Esophagus muscularis mucosa (tissue), 4 donors: ENCODE data around the gene KLHL21. TPM values are rescaled to one million over a fixed set of nuclear protein-coding genes. Genes with fewer than 3 reads are reported as not detected.

Source experiments
- DNase-seq: peaks from one replicate; pipeline ENCODE4 v3.0.0-alpha.2; 2017; ENCODE audit errors: extremely low spot score
- H3K27ac ChIP-seq, 4 donors: fragments of 200-600 bp; sonication (generic); replicated peaks in 1 of 4; 1 replicate in 3 of 4; 2 replicates in 1 of 4; pipeline ENCODE4 v1.5.1; 2016 to 2019; ENCODE audit warnings: mild to moderate bottlenecking in 1 of 4
- H3K27me3 ChIP-seq, 4 donors: fragments of 200-600 bp; sonication (generic); one replicate each; pipeline versions ENCODE4 v1.5.1 to v1.6.0; 2016 to 2019
- H3K36me3 ChIP-seq, 4 donors: fragments of 200-600 bp; sonication (generic); one replicate each; pipeline ENCODE4 v1.5.1; 2016 to 2019
- H3K4me1 ChIP-seq, 4 donors: fragments of 200-600 bp; sonication (generic); one replicate each; pipeline ENCODE4 v1.5.1; 2016 to 2019
- H3K4me3 ChIP-seq, 4 donors: fragments of 200-600 bp; sonication (generic); 1 replicate in 2 of 4; 2 replicates in 2 of 4; pipeline ENCODE4 v1.5.1; 2016 to 2019; ENCODE audit warnings: mild to moderate bottlenecking in 4 of 4, moderate library complexity in 1 of 4
- H3K9me3 ChIP-seq, 4 donors: fragments of 200-600 bp; sonication (generic); 1 replicate in 3 of 4; 2 replicates in 1 of 4; pipeline ENCODE4 v1.5.1; 2016 to 2019
- CTCF ChIP-seq, 3 experiments: fragments of 200-600 bp in 2 of 3; fragments of 450-650 bp in 1 of 3; sonication (generic) in 2 of 3; IDR thresholded peaks; one replicate each; pipeline ENCODE4 v1.5.1; 2017 to 2019; ENCODE audit warnings: antibody characterized with exemption in 3 of 3, mild to moderate bottlenecking in 2 of 3, moderate library complexity in 1 of 3
- EP300 ChIP-seq: sonication (generic); formaldehyde crosslinking; IDR thresholded peaks from one replicate; pipeline ENCODE4 v1.6.1; 2017; ENCODE audit warnings: antibody characterized with exemption
- POLR2A ChIP-seq: fragments of 450-650 bp; IDR thresholded peaks from one replicate; pipeline ENCODE4 v1.6.1; 2017; ENCODE audit warnings: antibody characterized with exemption, moderate library complexity, mild to moderate bottlenecking, low read depth
- POLR2AphosphoS5 ChIP-seq, 2 donors: sonication (generic); formaldehyde crosslinking; IDR thresholded peaks; one replicate each; pipeline ENCODE4 v1.6.1; 2017; ENCODE audit warnings: antibody characterized with exemption in 2 of 2
- WGBS: methylation state at CpG from one replicate; pipeline ENCODE4 v1.1.5; 2018; 5-methylcytosine and 5-hydroxymethylcytosine counted together
- intact Hi-C: fragments of 100-400 bp; cut with DNase I; formaldehyde crosslinking; loops from one replicate; pipeline ENCODE4 v1.15.1; 2023
- total RNA-seq, 4 donors: library from RNA; depleted of rRNA; stranded (reverse); fragments of >200 nt; gene quantifications; one replicate each; pipeline versions ENCODE4 v1.1.0 to v1.2.1, GENCODE V29; 2016

Gene KLHL21
- total RNA-seq, result 100 to 1,000 TPM in 3 of 4 donors, 10 to 100 TPM in 1; 98.4 to 184 (median 130) TPM

- peaks cover 50 to 74% (median 67%) of the 10 kb centered on the region in 4 donors for H3K4me1 ChIP-seq
- H3K27me3 ChIP-seq, result no peaks in the 10 kb centered on the region
- no peaks in the 10 kb centered on the region for H3K9me3 ChIP-seq
- peak within 1 kb of the TSS; percentile 70 to 83 (median 76) for H3K4me3 ChIP-seq
- TF ChIP-seq EP300 (no peak), CTCF (IDR thresholded peaks at IDR 0.05) (no peak), POLR2AphosphoS5 (IDR thresholded peaks at IDR 0.05) (peak; percentile 81 to 96), POLR2A (peak; percentile 73)
- peak within 1 kb of the TSS; percentile 96 to 99 (median 98) for H3K27ac ChIP-seq
- intact Hi-C loops, result no loop called here
- DNase-seq, result peak; percentile 95
- H3K36me3 ChIP-seq, result peaks cover 12 to 20% (median 17%) of the 10 kb centered on the region in 4 donors
- 0% methylated on average over 9 of the region's 84 CpGs for WGBS
These were observed at the start of gene KLHL21 for GRCh38 chr1:6602669-6603237. TSS of gene KLHL21 (minus strand) at chr1:6602869. CDS start at chr1:6602817, 52 bp downstream.

- Histone ChIP-seq H3K4me1 (no peaks in the 10 kb centered on the region), H3K4me3 (no peak overlapping the region), H3K27me3 (no peaks in the 10 kb centered on the region), H3K9me3 (no peaks in the 10 kb centered on the region), H3K36me3 (peaks cover 30 to 59% (median 50%) of the 10 kb centered on the region in 4 donors), H3K27ac (no peak overlapping the region)
- no peak for DNase-seq
- WGBS, result 93% methylated on average over 16 of the region's 17 CpGs
- intact Hi-C loops, result no loop called here
- TF ChIP-seq EP300, result no peak
- TF ChIP-seq CTCF (IDR thresholded peaks at IDR 0.05), result no peak
- TF ChIP-seq POLR2AphosphoS5 (IDR thresholded peaks at IDR 0.05), result no peak
- TF ChIP-seq POLR2A, result no peak
These were observed 49.2 kb upstream of the KLHL21 start for GRCh38 chr1:6651909-6652308.

GRCh38 chr1:6648556-6648955 lies 45.9 kb upstream of the KLHL21 start:
- H3K9me3 ChIP-seq, result no peaks in the 10 kb centered on the region
- intact Hi-C loops, result loop anchor here (5.0 kb wide), 1 partner anchor 161 kb away; no protein-coding TSS in a partner anchor
- H3K27ac ChIP-seq, result no peak overlapping the region
- H3K36me3 ChIP-seq, result peaks cover 34 to 70% (median 65%) of the 10 kb centered on the region in 4 donors
- WGBS, result 94% methylated on average over 5 of the region's 6 CpGs
- no peaks in the 10 kb centered on the region for H3K4me1 ChIP-seq
- H3K27me3 ChIP-seq, result no peaks in the 10 kb centered on the region
- DNase-seq, result no peak
- no peak for TF ChIP-seq POLR2AphosphoS5 (IDR thresholded peaks at IDR 0.05)
- TF ChIP-seq CTCF (IDR thresholded peaks at IDR 0.05), result no peak
- no peak for TF ChIP-seq POLR2A
- no peak for TF ChIP-seq EP300
- no peak overlapping the region for H3K4me3 ChIP-seq

- H3K27ac ChIP-seq, result no peak overlapping the region
- no peaks in the 10 kb centered on the region for H3K4me1 ChIP-seq
- no peaks in the 10 kb centered on the region for H3K27me3 ChIP-seq
- no peak for DNase-seq
- H3K36me3 ChIP-seq, result peaks cover 15 to 70% (median 63%) of the 10 kb centered on the region in 4 donors
- H3K4me3 ChIP-seq, result no peak overlapping the region
- WGBS, result 50% methylated on average over 10 of the region's 10 CpGs
- peak; percentile 52 to 64 (median 63) for TF ChIP-seq CTCF (IDR thresholded peaks at IDR 0.05)
- no peak for TF ChIP-seq EP300
- no peaks in the 10 kb centered on the region for H3K9me3 ChIP-seq
- intact Hi-C loops, result loop anchor here (5.0 kb wide), 1 partner anchor 159 kb away; no protein-coding TSS in a partner anchor
These were observed 44.0 kb upstream of the KLHL21 start for GRCh38 chr1:6646499-6647148.
